ENCODE data around the gene PFKFB2. TPM values are rescaled to one million over a fixed set of nuclear protein-coding genes. Genes with fewer than 3 reads are reported as not detected.

PFKFB2 gene
- total RNA-seq, 1 experiment from 2014 or later, result 16.8 TPM

GRCh38 chr1:207054491-207054890 lies 1.4 kb downstream of the PFKFB2 start:
- no peak for TF ChIP-seq ESRRA (CRISPR knock-in tag; IDR thresholded peaks at IDR 0.05; ENCODE audit: borderline replicate concordance)
- TF ChIP-seq ZNF138 (CRISPR knock-in tag; conservative IDR thresholded peaks at IDR 0.05), result no peak
- no peaks in the 10 kb centered on the region for H3K27me3 Mint-ChIP-seq (ENCODE audit: low read depth)
- H3K27ac Mint-ChIP-seq, result no peak overlapping the region
- ChIA-PET CTCF (no interaction called here), POLR2A (no interaction called here)
- peak overlapping the region; percentile 95 for H3K4me3 Mint-ChIP-seq
- DNase-seq (ENCODE audit: low spot score) (no peak), ATAC-seq (no peak)
- peaks cover 37% of the 10 kb centered on the region for H3K4me1 Mint-ChIP-seq
- H3K9me3 Mint-ChIP-seq, result no peaks in the 10 kb centered on the region
- H3K36me3 Mint-ChIP-seq, result peaks cover 3% of the 10 kb centered on the region; the same call in 1 of the 2 replicates

- CTCF ChIA-PET, result no interaction called here
- Mint-ChIP-seq H3K9me3 (no peaks in the 10 kb centered on the region), H3K27me3 (ENCODE audit: low read depth) (no peaks in the 10 kb centered on the region), H3K36me3 (0 out of 2 replicates have a peak, but pooled peaks cover 4% of the 10 kb centered on the region), H3K4me1 (peaks cover 36% of the 10 kb centered on the region), H3K4me3 (no peak overlapping the region), H3K27ac (no peak overlapping the region)
- no peak for TF ChIP-seq ATF3 (CRISPR knock-in tag; conservative IDR thresholded peaks at IDR 0.05)
- no peak for TF ChIP-seq ZNF423 (CRISPR knock-in tag; IDR thresholded peaks at IDR 0.05)
- TF ChIP-seq GRHL2 (CRISPR knock-in tag; IDR thresholded peaks at IDR 0.05; ENCODE audit: insufficient replicate concordance, severe bottlenecking), result no peak
- TF ChIP-seq CREB1 (CRISPR knock-in tag; IDR thresholded peaks at IDR 0.05), result no peak
- no peak for TF ChIP-seq ATF2 (CRISPR knock-in tag; IDR thresholded peaks at IDR 0.05; ENCODE audit: borderline replicate concordance, low read depth)
- TF ChIP-seq ELF4 (CRISPR knock-in tag; IDR thresholded peaks at IDR 0.05; ENCODE audit: low read depth), result no peak
- no peak for TF ChIP-seq RORB (CRISPR knock-in tag; IDR thresholded peaks at IDR 0.05)
- no peak for TF ChIP-seq USF1 (CRISPR knock-in tag; IDR thresholded peaks at IDR 0.05)
- no peak for TF ChIP-seq ZNF416 (CRISPR knock-in tag; IDR thresholded peaks at IDR 0.05)
- TF ChIP-seq ZMAT4 (CRISPR knock-in tag; IDR thresholded peaks at IDR 0.05), result no peak
- no peak for TF ChIP-seq CTCF (IDR thresholded peaks at IDR 0.05)
- no peak for TF ChIP-seq NFATC4 (CRISPR knock-in tag; IDR thresholded peaks at IDR 0.05)
- no peak for TF ChIP-seq ATF1 (CRISPR knock-in tag; IDR thresholded peaks at IDR 0.05)
- no peak for TF ChIP-seq ETV6 (CRISPR knock-in tag; IDR thresholded peaks at IDR 0.05)
- no peak for TF ChIP-seq SOX15 (CRISPR knock-in tag; IDR thresholded peaks at IDR 0.05)
- ATAC-seq (no peak), DNase-seq (ENCODE audit: low spot score) (no peak)
- POLR2A ChIA-PET, result no interaction called here
These were observed 2.4 kb downstream of the PFKFB2 start for GRCh38 chr1:207055386-207056001.

GRCh38 chr1:207056673-207057072 lies 3.6 kb downstream of the PFKFB2 start:
- Mint-ChIP-seq H3K36me3 (peaks cover 10% of the 10 kb centered on the region; the same call in 1 of the 2 replicates), H3K9me3 (no peaks in the 10 kb centered on the region), H3K27me3 (ENCODE audit: low read depth) (no peaks in the 10 kb centered on the region), H3K4me3 (no peak overlapping the region), H3K4me1 (peaks cover 29% of the 10 kb centered on the region), H3K27ac (no peak overlapping the region)
- POLR2A ChIA-PET, result interaction anchor here (0.6 kb wide), 1 partner anchor 27 kb away, joined by 3 read pairs; no protein-coding TSS in a partner anchor
- CTCF ChIA-PET, result no interaction called here
- ATAC-seq (no peak), DNase-seq (ENCODE audit: low spot score) (no peak)
- TF ChIP-seq CDX4 (CRISPR knock-in tag; IDR thresholded peaks at IDR 0.05; ENCODE audit: borderline replicate concordance) (no peak), ZNF317 (CRISPR knock-in tag; IDR thresholded peaks at IDR 0.05; ENCODE audit: borderline replicate concordance, low read depth) (no peak), SMAD3 (CRISPR knock-in tag; IDR thresholded peaks at IDR 0.05; ENCODE audit: borderline replicate concordance) (no peak), AFF4 (CRISPR knock-in tag; IDR thresholded peaks at IDR 0.05; ENCODE audit: borderline replicate concordance) (no peak), IRF1 (CRISPR knock-in tag; IDR thresholded peaks at IDR 0.05) (no peak)

All from WTC11 (cell line).